ENCODE data around the gene ATP5PB. TPM values are rescaled to one million over a fixed set of nuclear protein-coding genes. Genes with fewer than 3 reads are reported as not detected.

ATP5PB gene
- total RNA-seq, 1 donor from 2014 or later = 132 TPM

- no peaks in the 10 kb centered on the region for H3K36me3 ChIP-seq
- peaks cover 58% of the 10 kb centered on the region for H3K4me1 ChIP-seq
- H3K9me3 ChIP-seq = no peaks in the 10 kb centered on the region
- H3K27ac ChIP-seq = peak overlapping the region; percentile 94
- H3K4me3 ChIP-seq = no peak overlapping the region
- no peak for ATAC-seq
- no peak for DNase-seq
- intact Hi-C loops (cut with DNase I) = no loop called here
- TF ChIP-seq CTCF (IDR thresholded peaks at IDR 0.05) = no peak
- no peaks in the 10 kb centered on the region for H3K27me3 ChIP-seq
Observed at GRCh38 chr1:111506561-111506960, 57.3 kb downstream of the ATP5PB start.

GRCh38 chr1:111507411-111508201 lies 58.3 kb downstream of the ATP5PB start:
- peak overlapping the region; percentile 34 for H3K4me3 ChIP-seq
- no peaks in the 10 kb centered on the region for H3K36me3 ChIP-seq
- no peaks in the 10 kb centered on the region for H3K27me3 ChIP-seq
- TF ChIP-seq CTCF (IDR thresholded peaks at IDR 0.05) = no peak
- H3K4me1 ChIP-seq = peaks cover 58% of the 10 kb centered on the region
- H3K9me3 ChIP-seq = no peaks in the 10 kb centered on the region
- peak; percentile 90 for DNase-seq
- peak; percentile 80 for ATAC-seq
- peak overlapping the region; percentile 94 for H3K27ac ChIP-seq
- intact Hi-C loops (cut with DNase I) = no loop called here

GRCh38 chr1:111509997-111510375 lies 60.7 kb downstream of the ATP5PB start:
- DNase-seq (no peak), ATAC-seq (no peak)
- Histone ChIP-seq H3K4me3 (no peak overlapping the region), H3K9me3 (no peaks in the 10 kb centered on the region), H3K36me3 (no peaks in the 10 kb centered on the region), H3K27me3 (no peaks in the 10 kb centered on the region), H3K4me1 (peaks cover 48% of the 10 kb centered on the region), H3K27ac (no peak overlapping the region)
- intact Hi-C loops (cut with DNase I) = no loop called here
- TF ChIP-seq CTCF (IDR thresholded peaks at IDR 0.05) = no peak

GRCh38 chr1:111511370-111511769 lies 62.1 kb downstream of the ATP5PB start:
- no peak overlapping the region for H3K4me3 ChIP-seq
- ATAC-seq (no peak), DNase-seq (no peak)
- intact Hi-C loops (cut with DNase I) = no loop called here
- no peak overlapping the region for H3K27ac ChIP-seq
- H3K27me3 ChIP-seq = no peaks in the 10 kb centered on the region
- no peaks in the 10 kb centered on the region for H3K9me3 ChIP-seq
- TF ChIP-seq CTCF (IDR thresholded peaks at IDR 0.05) = no peak
- no peaks in the 10 kb centered on the region for H3K36me3 ChIP-seq
- H3K4me1 ChIP-seq = peaks cover 56% of the 10 kb centered on the region

Other genes with a start within 250 kb of the ATP5PB start
- gene DENND2D, start 248.8 kb upstream of the ATP5PB start, total RNA-seq = 78.2 TPM
- gene CHI3L2, start 221.8 kb upstream of the ATP5PB start, total RNA-seq = 50.3 TPM
- gene CHIA, start 158.6 kb upstream of the ATP5PB start, total RNA-seq = 6.3 TPM
- 1.4 TPM for gene OVGP1, start 21.7 kb upstream of the ATP5PB start, total RNA-seq
- 20.1 TPM for gene WDR77, start 208 bp upstream of the ATP5PB start, total RNA-seq
- 79.3 TPM for gene C1orf162, start 24.5 kb downstream of the ATP5PB start, total RNA-seq
- 9.3 TPM for gene ADORA3, start 54.2 kb downstream of the ATP5PB start, total RNA-seq
- 5.1 TPM for gene TMIGD3, start 54.2 kb downstream of the ATP5PB start, total RNA-seq
- 118 TPM for gene RAP1A, start 170.3 kb downstream of the ATP5PB start, total RNA-seq